K562 (cell line): ENCODE measurements around the gene KCNQ4. TPM values are rescaled to one million over a fixed set of nuclear protein-coding genes. Genes with fewer than 3 reads are reported as not detected.

Experiments
- ATAC-seq: fragments of 200-7000 bp; cut with Tn5 transposase; 3 replicates; pipeline ENCODE4 v1.9.1; 2020; ENCODE audit warnings: moderate library complexity
- BruUV-seq: library from RNA; stranded (reverse); fragments of 400-500 nt; replicated peaks from 2 replicates; lab custom pipeline; 2021; lab: Mats Ljungman, UMichigan
- CTCF ChIA-PET: fragments of 300-600 bp; formaldehyde crosslinking; extraction: SDS; loops from one replicate; lab custom pipeline; 2021; ENCODE audit warnings: low intra/inter-chr PET ratio; lab: Yijun Ruan, JAX
- POLR2A ChIA-PET: fragments of 300-600, 350-650 bp; sonication (Branson Sonifier 250); formaldehyde crosslinking; extraction: SDS; loops from one replicate; lab custom pipeline; 2021; ENCODE audit warnings: antibody characterized with exemption, inconsistent platforms; lab: Yijun Ruan, JAX
- DNase-seq, 4 experiments: peaks; one replicate each; pipeline versions ENCODE4 v3.0.0 to v3.0.0-alpha.2; 2011 to 2018; ENCODE audit warnings: low spot score in 3 of 4, mixed read lengths in 3 of 4; ENCODE audit errors: extremely low read depth in 1 of 4
- FAIRE-seq: peaks from 2 replicates; lab custom pipeline; 2011; peaks lifted over from hg19 to GRCh38; lab: Jason Lieb, UNC
- H2AFZ ChIP-seq: 2 replicates; pipeline ENCODE4 v1.6.0; 2011; ENCODE audit warnings: low read depth, low read length, control low read depth, inconsistent platforms
- H3K27ac ChIP-seq: fragments of 200-600 bp; 3 replicates; pipeline ENCODE4 v1.8.0; 2011; ENCODE audit warnings: low read depth, mild to moderate bottlenecking, control low read depth, inconsistent platforms, low read length, moderate library complexity, mixed read lengths; ENCODE audit errors: extremely low read depth
- H3K27me3 ChIP-seq, 2 experiments: fragments of 300-600 bp in 1 of 2; 2 replicates in 1 of 2; 3 replicates in 1 of 2; pipeline versions ENCODE4 v1.6.0 to v1.8.0; 2011; ENCODE audit warnings: inconsistent platforms in 2 of 2, low read length in 2 of 2, mild to moderate bottlenecking in 1 of 2, mixed read lengths in 1 of 2, moderate library complexity in 1 of 2; ENCODE audit not compliant: control insufficient read depth in 2 of 2, insufficient read depth in 2 of 2
- H3K36me3 ChIP-seq: fragments of 300-600 bp; 3 replicates; pipeline ENCODE4 v1.8.0; 2011; ENCODE audit warnings: mild to moderate bottlenecking, low read length, inconsistent platforms; ENCODE audit not compliant: control insufficient read depth, insufficient read depth
- H3K4me1 ChIP-seq, 2 experiments: fragments of 200-600 bp in 1 of 2; replicated peaks in 1 of 2; 2 replicates in 1 of 2; 3 replicates in 1 of 2; pipeline versions ENCODE4 v1.5.1 to v1.8.0; 2011; ENCODE audit warnings: inconsistent platforms in 2 of 2, low read length in 2 of 2, mild to moderate bottlenecking in 1 of 2, mixed read lengths in 1 of 2, moderate library complexity in 1 of 2; ENCODE audit not compliant: control insufficient read depth in 2 of 2, insufficient read depth in 2 of 2
- H3K4me2 ChIP-seq: 2 replicates; pipeline ENCODE4 v1.6.1; 2011; ENCODE audit warnings: low read length, control low read depth, inconsistent platforms, mixed read lengths; ENCODE audit not compliant: insufficient read depth
- H3K4me3 ChIP-seq: fragments of 200-600 bp; sonication (generic), shearing (Covaris generic); 2 replicates; pipeline ENCODE4 v1.5.1; 2016; ENCODE audit warnings: control low read depth, inconsistent platforms
- H3K79me2 ChIP-seq: fragments of 200-600 bp; 3 replicates; pipeline ENCODE4 v1.8.0; 2011; ENCODE audit warnings: low read length, inconsistent platforms; ENCODE audit not compliant: control insufficient read depth, insufficient read depth
- H3K9ac ChIP-seq, 2 experiments: 2 replicates each; pipeline versions ENCODE4 v1.6.0 to v1.6.1; 2011; ENCODE audit warnings: low read depth in 2 of 2, low read length in 2 of 2, control low read depth in 1 of 2, inconsistent platforms in 1 of 2, mild to moderate bottlenecking in 1 of 2, mixed read lengths in 1 of 2; ENCODE audit not compliant: insufficient read depth in 1 of 2
- H3K9me1 ChIP-seq: one replicate; pipeline ENCODE4 v1.6.0; 2011; ENCODE audit warnings: inconsistent platforms, mild to moderate bottlenecking, low read length, moderate library complexity; ENCODE audit not compliant: control insufficient read depth, insufficient read depth
- H3K9me3 ChIP-seq: replicated peaks from 2 replicates; pipeline ENCODE4 v1.5.1; 2011; ENCODE audit warnings: low read depth, low read length, inconsistent platforms; ENCODE audit not compliant: control insufficient read depth, insufficient read depth
- H4K20me1 ChIP-seq: replicated peaks from 2 replicates; pipeline ENCODE4 v1.6.1; 2011; ENCODE audit warnings: low read length, inconsistent platforms, mixed read lengths; ENCODE audit not compliant: control insufficient read depth, insufficient read depth
- KLF6 ChIP-seq: fragments of 250-450 bp; sonication (Bioruptor Pico); IDR thresholded peaks from 2 replicates; pipeline ENCODE4 v1.4.0; 2020; ENCODE audit warnings: mild to moderate bottlenecking, moderate library complexity, borderline replicate concordance
- PTBP1 ChIP-seq: fragments of 200-400 bp; formaldehyde crosslinking; IDR thresholded peaks from 2 replicates; pipeline ENCODE4 v1.6.1; 2017; ENCODE audit warnings: low read depth, low read length
- SMAD1 ChIP-seq: fragments of 150-350 bp; IDR thresholded peaks from 2 replicates; pipeline ENCODE4 v1.6.1; 2014; ENCODE audit warnings: low read length, low read depth; ENCODE audit not compliant: partially characterized antibody
- TAF1 ChIP-seq: IDR thresholded peaks from 2 replicates; pipeline ENCODE4 v1.6.1; 2011; ENCODE audit warnings: mild to moderate bottlenecking, low read length, moderate library complexity; ENCODE audit not compliant: insufficient read depth, control insufficient read depth, severe bottlenecking; ENCODE audit errors: extremely low read depth
- TBP ChIP-seq: optimal IDR thresholded peaks from 2 replicates; pipeline ENCODE3; 2011; ENCODE audit warnings: low read depth, low read length, improper control_type of control experiment
- TRIM24 ChIP-seq, 2 experiments: fragments of 450-650 bp; IDR thresholded peaks; 2 replicates each; pipeline ENCODE4 v1.6.1; 2016
- TRIM28 ChIP-seq: fragments of 450-650 bp; IDR thresholded peaks from 2 replicates; pipeline ENCODE4 v1.6.1; 2017
- ZEB2 ChIP-seq: fragments of 450-650 bp; IDR thresholded peaks from 2 replicates; pipeline ENCODE4 v1.6.1; 2016
- ZNF175 ChIP-seq: fragments of 200-800 bp; sonication (Bioruptor generic); IDR thresholded peaks from 2 replicates; pipeline ENCODE4 v1.6.1; 2016; ENCODE audit warnings: low read depth, mild to moderate bottlenecking, missing genetic modification characterization, missing compliant biosample characterization
- ZNF561 ChIP-seq: fragments of 450-650 bp; formaldehyde crosslinking; conservative IDR thresholded peaks from 2 replicates; pipeline ENCODE4 v1.4.0; 2020; ENCODE audit warnings: mild to moderate bottlenecking, moderate library complexity
- WGBS: fragments of 100-300 bp; shearing (Covaris generic); methylation state at CpG from one replicate; pipeline ENCODE4 v1.1.6; 2016; ENCODE audit warnings: low coverage, mixed read lengths; ENCODE audit not compliant: insufficient coverage; ENCODE audit errors: missing lambda C conversion rate; 5-methylcytosine and 5-hydroxymethylcytosine counted together
- in situ Hi-C: fragments of 300-500 bp; cut with MboI; formaldehyde crosslinking; loops from 4 replicates; pipeline ENCODE4 v1.15.0; 2018; ENCODE audit warnings: inconsistent platforms, mixed read lengths
- intact Hi-C: fragments of 100-400 bp; cut with micrococcal nuclease; formaldehyde crosslinking; loops from 2 replicates; pipeline ENCODE4 v1.14.2; 2022
- polyA plus RNA-seq, 8 experiments: library from polyadenylated mRNA; depleted of rRNA in 4 of 8; stranded (reverse) in 5 of 8; unstranded in 3 of 8; fragments of >200 nt; fragmentation: Nextera tagmentation in 2 of 8; fragmentation: Illumina TruSeq in 1 of 8; extraction: Ambion mirVana in 2 of 8; extraction: Trizol in 1 of 8; gene quantifications; 2 replicates each; pipeline versions ENCODE4 v1.2.1 to v1.2.3, GENCODE V29; 2011 to 2014; ENCODE audit warnings: inconsistent platforms in 1 of 8, missing spikeins in 1 of 8
- total RNA-seq, 7 experiments: library from RNA; depleted of rRNA in 6 of 7; stranded (reverse); fragments of >200 nt in 6 of 7; fragmentation: Illumina TruSeq in 2 of 7; extraction: Trizol in 2 of 7; gene quantifications; 2 replicates each; pipeline versions ENCODE4 v1.2.1 to v1.2.3, GENCODE V29; 2011 to 2021; ENCODE audit warnings: low replicate concordance in 1 of 7
- TF ChIP-seq, protein P1 (sequence below): fragments of 450-650 bp; conservative IDR thresholded peaks from 2 replicates; pipeline ENCODE4 v1.6.1; 2016; ENCODE audit warnings: missing genetic modification characterization, low read depth, mild to moderate bottlenecking, missing compliant biosample characterization, moderate library complexity
- TF ChIP-seq, protein P2 (sequence below): fragments of 250-450 bp; sonication (Bioruptor Pico); IDR thresholded peaks from 2 replicates; pipeline ENCODE4 v1.8.0; 2022; ENCODE audit warnings: inconsistent platforms
- TF ChIP-seq, protein P3 (sequence below): fragments of 250-450 bp; sonication (Bioruptor Pico); IDR thresholded peaks from 2 replicates; pipeline ENCODE4 v1.5.0; 2022; ENCODE audit warnings: mild to moderate bottlenecking
- TF ChIP-seq, protein P4 (sequence below): sonication (generic); formaldehyde crosslinking; IDR thresholded peaks from 2 replicates; pipeline ENCODE4 v1.9.0; 2022; ENCODE audit warnings: mild to moderate bottlenecking, missing genetic modification reagents

The KCNQ4 gene
- total and polyA plus RNA-seq, 9 of the 15 experiments (the other 6 are each of a cell fraction or from before 2014, with no cell fraction given), result 0.07 to 4.1 (median 0.79) TPM

DNA sequence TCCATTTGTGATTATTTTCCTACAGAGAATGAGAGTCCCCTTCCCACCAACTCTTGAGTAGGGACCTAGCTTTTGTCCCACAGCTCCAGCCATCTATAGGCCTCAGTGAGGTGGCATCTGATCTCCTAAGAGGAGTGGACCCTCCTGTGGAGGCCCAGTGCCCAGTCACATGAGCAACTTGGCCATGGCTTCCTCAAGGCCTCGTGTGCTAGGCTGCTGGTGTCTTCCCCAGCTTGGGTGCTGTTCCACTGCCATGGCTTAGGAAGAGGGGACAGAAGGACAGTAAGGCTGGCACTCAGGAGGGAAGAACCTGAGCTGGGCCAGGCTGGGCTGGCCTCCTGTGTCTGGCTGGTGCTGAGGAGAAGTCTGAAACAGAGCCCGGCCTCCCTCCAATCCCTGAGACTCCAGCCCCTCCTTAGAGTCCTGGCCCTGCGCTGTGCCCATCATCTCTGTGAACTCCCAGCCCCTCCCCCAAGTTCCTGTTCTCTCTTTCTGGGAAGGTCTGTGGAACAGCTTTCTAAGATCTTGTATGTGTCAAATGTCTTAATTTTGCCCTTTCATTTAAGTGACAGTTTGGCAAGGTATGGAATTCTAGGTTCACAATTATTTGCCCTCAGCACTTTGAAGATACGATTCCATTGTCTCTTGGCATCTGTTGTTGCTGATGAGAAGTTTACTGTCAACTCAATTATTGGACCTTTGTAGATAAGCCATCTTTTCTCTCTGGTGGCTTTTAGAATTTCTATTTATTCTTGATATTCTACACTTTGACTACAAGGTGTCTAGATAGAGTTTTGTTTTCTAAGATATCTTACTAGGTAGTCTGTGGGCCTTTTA lies 7.1 kb upstream of the KCNQ4 start:
- DNase-seq (no peak), ATAC-seq (no peak), FAIRE-seq (no peak)
- H3K27ac ChIP-seq, result no peak overlapping the region
- H4K20me1 ChIP-seq, result no peaks in the 10 kb centered on the region
- H3K9ac ChIP-seq, result no peak overlapping the region
- H3K4me2 ChIP-seq, result no peak overlapping the region
- ChIA-PET CTCF (no interaction called here), POLR2A (interaction anchor here (0.6 to 1.0 kb wide), 3 partner anchors 11 to 640 kb away, joined by 3 to 4 read pairs (median 4); no protein-coding TSS in a partner anchor)
- no peak overlapping the region for H2AFZ ChIP-seq
- no peaks in the 10 kb centered on the region for H3K79me2 ChIP-seq
- 72% methylated on average over 4 of the region's 4 CpGs for WGBS
- peaks cover 4% of the 10 kb centered on the region; the same call in 1 of the 2 replicates for H3K9me3 ChIP-seq
- in situ Hi-C loops (no loop called here), intact Hi-C loops (no loop called here)
- no peaks in the 10 kb centered on the region for H3K9me1 ChIP-seq
- no TSS peak for BruUV-seq
- peaks cover 0 to 14% of the 10 kb centered on the region in 2 experiments; a peak in 4 of 5 replicates for H3K4me1 ChIP-seq
- no peaks in the 10 kb centered on the region for H3K27me3 ChIP-seq
- 0 out of 3 replicates have a peak, but pooled peaks cover 2% of the 10 kb centered on the region for H3K36me3 ChIP-seq
- H3K4me3 ChIP-seq, result no peak overlapping the region
- no peak for TF ChIP-seq TAF1
- TF ChIP-seq ZNF561 (CRISPR knock-in tag), result no peak
- no peak for TF ChIP-seq ZNF175 (CRISPR knock-in tag)
- peak; percentile 29 to 55; a peak in 3 of 4 replicates for TF ChIP-seq TRIM24 (IDR thresholded peaks at IDR 0.05)
- TF ChIP-seq, protein P1, sequence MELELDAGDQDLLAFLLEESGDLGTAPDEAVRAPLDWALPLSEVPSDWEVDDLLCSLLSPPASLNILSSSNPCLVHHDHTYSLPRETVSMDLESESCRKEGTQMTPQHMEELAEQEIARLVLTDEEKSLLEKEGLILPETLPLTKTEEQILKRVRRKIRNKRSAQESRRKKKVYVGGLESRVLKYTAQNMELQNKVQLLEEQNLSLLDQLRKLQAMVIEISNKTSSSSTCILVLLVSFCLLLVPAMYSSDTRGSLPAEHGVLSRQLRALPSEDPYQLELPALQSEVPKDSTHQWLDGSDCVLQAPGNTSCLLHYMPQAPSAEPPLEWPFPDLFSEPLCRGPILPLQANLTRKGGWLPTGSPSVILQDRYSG (tag), result no peak
- no peak for TF ChIP-seq ZEB2
- no peak for TF ChIP-seq SMAD1
- TF ChIP-seq, protein P2, sequence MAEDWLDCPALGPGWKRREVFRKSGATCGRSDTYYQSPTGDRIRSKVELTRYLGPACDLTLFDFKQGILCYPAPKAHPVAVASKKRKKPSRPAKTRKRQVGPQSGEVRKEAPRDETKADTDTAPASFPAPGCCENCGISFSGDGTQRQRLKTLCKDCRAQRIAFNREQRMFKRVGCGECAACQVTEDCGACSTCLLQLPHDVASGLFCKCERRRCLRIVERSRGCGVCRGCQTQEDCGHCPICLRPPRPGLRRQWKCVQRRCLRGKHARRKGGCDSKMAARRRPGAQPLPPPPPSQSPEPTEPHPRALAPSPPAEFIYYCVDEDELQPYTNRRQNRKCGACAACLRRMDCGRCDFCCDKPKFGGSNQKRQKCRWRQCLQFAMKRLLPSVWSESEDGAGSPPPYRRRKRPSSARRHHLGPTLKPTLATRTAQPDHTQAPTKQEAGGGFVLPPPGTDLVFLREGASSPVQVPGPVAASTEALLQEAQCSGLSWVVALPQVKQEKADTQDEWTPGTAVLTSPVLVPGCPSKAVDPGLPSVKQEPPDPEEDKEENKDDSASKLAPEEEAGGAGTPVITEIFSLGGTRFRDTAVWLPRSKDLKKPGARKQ (CRISPR knock-in tag), result no peak
- no peak for TF ChIP-seq TBP
- peak; percentile 71; the same call in 1 of the 2 replicates for TF ChIP-seq TRIM28
- TF ChIP-seq PTBP1, result no peak
- TF ChIP-seq, protein P3, sequence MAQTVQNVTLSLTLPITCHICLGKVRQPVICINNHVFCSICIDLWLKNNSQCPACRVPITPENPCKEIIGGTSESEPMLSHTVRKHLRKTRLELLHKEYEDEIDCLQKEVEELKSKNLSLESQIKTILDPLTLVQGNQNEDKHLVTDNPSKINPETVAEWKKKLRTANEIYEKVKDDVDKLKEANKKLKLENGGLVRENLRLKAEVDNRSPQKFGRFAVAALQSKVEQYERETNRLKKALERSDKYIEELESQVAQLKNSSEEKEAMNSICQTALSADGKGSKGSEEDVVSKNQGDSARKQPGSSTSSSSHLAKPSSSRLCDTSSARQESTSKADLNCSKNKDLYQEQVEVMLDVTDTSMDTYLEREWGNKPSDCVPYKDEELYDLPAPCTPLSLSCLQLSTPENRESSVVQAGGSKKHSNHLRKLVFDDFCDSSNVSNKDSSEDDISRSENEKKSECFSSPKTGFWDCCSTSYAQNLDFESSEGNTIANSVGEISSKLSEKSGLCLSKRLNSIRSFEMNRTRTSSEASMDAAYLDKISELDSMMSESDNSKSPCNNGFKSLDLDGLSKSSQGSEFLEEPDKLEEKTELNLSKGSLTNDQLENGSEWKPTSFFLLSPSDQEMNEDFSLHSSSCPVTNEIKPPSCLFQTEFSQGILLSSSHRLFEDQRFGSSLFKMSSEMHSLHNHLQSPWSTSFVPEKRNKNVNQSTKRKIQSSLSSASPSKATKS (CRISPR knock-in tag), result no peak
- TF ChIP-seq, protein P4, sequence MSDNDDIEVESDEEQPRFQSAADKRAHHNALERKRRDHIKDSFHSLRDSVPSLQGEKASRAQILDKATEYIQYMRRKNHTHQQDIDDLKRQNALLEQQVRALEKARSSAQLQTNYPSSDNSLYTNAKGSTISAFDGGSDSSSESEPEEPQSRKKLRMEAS (CRISPR knock-in tag), result peak; percentile 20; the same call in 1 of the 2 replicates
- TF ChIP-seq KLF6 (CRISPR knock-in tag), result no peak
